Activated CD4-positive, alpha-beta T cell treated with anti-CD3 and anti-CD28 coated beads, Interleukin-2, amount 10 ng/mL, durations not matched to agents 7 days and 5 days (primary cell): Measurements from ENCODE around the gene KIF27. TPM values are rescaled to one million over a fixed set of nuclear protein-coding genes. Genes with fewer than 3 reads are reported as not detected.
A peak's percentile ranks its signal among the peaks of the same experiment; 100 is the strongest.
"Not testable (repeated sequence)": the region's sequence is repeated elsewhere in the genome, so short reads cannot be mapped to it uniquely, and the experiment has no call there.

Source experiments
- CTCF ChIA-PET: fragments of 350-600 bp; sonication (Branson Sonifier 250); formaldehyde crosslinking; loops from one replicate; lab custom pipeline; 2021; ENCODE audit warnings: antibody characterized with exemption; lab: Charles Lee
- POLR2A ChIA-PET: fragments of 350-600 bp; sonication (Branson Sonifier 250); formaldehyde crosslinking; loops from one replicate; lab custom pipeline; 2021; ENCODE audit warnings: antibody characterized with exemption; lab: Charles Lee
- DNase-seq: peaks from one replicate; pipeline ENCODE4 v3.0.0-alpha.2; 2020
- H3K27ac Mint-ChIP-seq: one replicate; pipeline ENCODE4 v1.8.0; 2021; ENCODE audit warnings: mild to moderate bottlenecking, moderate library complexity, mixed read lengths
- H3K27me3 Mint-ChIP-seq: one replicate; pipeline ENCODE4 v1.8.0; 2021; ENCODE audit warnings: mixed read lengths
- H3K36me3 Mint-ChIP-seq: one replicate; pipeline ENCODE4 v1.8.0; 2021; ENCODE audit warnings: low read depth, mixed read lengths
- H3K4me1 Mint-ChIP-seq: one replicate; pipeline ENCODE4 v1.8.0; 2021; ENCODE audit warnings: mixed read lengths
- H3K4me3 Mint-ChIP-seq: one replicate; pipeline ENCODE4 v1.8.0; 2021; ENCODE audit warnings: mild to moderate bottlenecking, moderate library complexity, mixed read lengths
- H3K9me3 Mint-ChIP-seq: one replicate; pipeline ENCODE4 v1.8.0; 2021; ENCODE audit warnings: mixed read lengths
- total RNA-seq, 2 experiments: library from RNA; stranded (reverse); gene quantifications; one replicate each; pipeline ENCODE4 v1.2.3, GENCODE V29; 2021

The KIF27 gene
- total RNA-seq, 2 experiments from 2014 or later: 3.2 to 3.8 TPM

DNA sequence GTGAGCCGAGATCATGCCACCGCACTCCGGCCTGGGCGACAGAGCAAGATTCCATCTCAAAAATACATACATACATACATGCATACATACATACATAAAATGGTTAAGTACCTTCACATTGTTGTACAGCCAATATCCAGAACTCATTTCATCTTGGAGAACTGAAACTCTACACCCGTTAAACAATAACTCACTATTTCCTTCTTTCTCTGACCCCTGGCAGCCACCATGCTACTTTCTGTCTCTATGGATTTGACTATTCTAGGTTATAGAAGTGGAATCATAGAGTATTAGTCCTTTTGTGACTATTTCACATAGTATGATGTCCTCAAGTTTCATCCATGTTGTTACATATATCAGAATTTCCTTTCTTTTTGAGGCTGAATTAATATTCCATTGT is 9.6 kb upstream of the KIF27 start:
- no peaks in the 10 kb centered on the region for H3K9me3 Mint-ChIP-seq
- no peaks in the 10 kb centered on the region for H3K27me3 Mint-ChIP-seq
- ChIA-PET POLR2A (no interaction called here), CTCF (interaction anchor here (1.9 kb wide), 1 partner anchor 9 kb away, joined by 7 read pairs; the partner anchor contains the start of gene KIF27)
- H3K4me1 Mint-ChIP-seq: peaks cover 12% of the 10 kb centered on the region
- no peaks in the 10 kb centered on the region for H3K36me3 Mint-ChIP-seq
- H3K4me3 Mint-ChIP-seq: no peak overlapping the region
- DNase-seq: no peak
- H3K27ac Mint-ChIP-seq: no peak overlapping the region

GRCh38 chr9:83927591-83927990 is 6.4 kb upstream of the KIF27 start:
- H3K36me3 Mint-ChIP-seq: no peaks in the 10 kb centered on the region
- POLR2A ChIA-PET: no interaction called here
- no peak overlapping the region for H3K4me3 Mint-ChIP-seq
- CTCF ChIA-PET: interaction anchor here (0.7 to 1.0 kb wide), 2 partner anchors 10 to 329 kb away, joined by 3 read pairs; no protein-coding TSS in a partner anchor
- peaks cover 12% of the 10 kb centered on the region for H3K4me1 Mint-ChIP-seq
- H3K27me3 Mint-ChIP-seq: no peaks in the 10 kb centered on the region
- no peaks in the 10 kb centered on the region for H3K9me3 Mint-ChIP-seq
- DNase-seq: no peak
- no peak overlapping the region for H3K27ac Mint-ChIP-seq

- ChIA-PET POLR2A (interaction anchor here (0.7 kb wide), 1 partner anchor 54 kb away, joined by 5 read pairs; no protein-coding TSS in a partner anchor), CTCF (interaction anchor here (0.5 to 2.7 kb wide), 12 partner anchors 10 to 399 kb away, joined by 3 to 7 read pairs (median 4); partner anchors contain the start of gene IDNK)
- Mint-ChIP-seq H3K4me1 (peaks cover 21% of the 10 kb centered on the region), H3K4me3 (peak overlapping the region; percentile 85), H3K27me3 (no peaks in the 10 kb centered on the region), H3K27ac (peak overlapping the region; percentile 94), H3K36me3 (peaks cover 2% of the 10 kb centered on the region), H3K9me3 (no peaks in the 10 kb centered on the region)
- DNase-seq: no peak
Observed at GRCh38 chr9:83920469-83920926, 734 bp downstream of the KIF27 start.

DNA sequence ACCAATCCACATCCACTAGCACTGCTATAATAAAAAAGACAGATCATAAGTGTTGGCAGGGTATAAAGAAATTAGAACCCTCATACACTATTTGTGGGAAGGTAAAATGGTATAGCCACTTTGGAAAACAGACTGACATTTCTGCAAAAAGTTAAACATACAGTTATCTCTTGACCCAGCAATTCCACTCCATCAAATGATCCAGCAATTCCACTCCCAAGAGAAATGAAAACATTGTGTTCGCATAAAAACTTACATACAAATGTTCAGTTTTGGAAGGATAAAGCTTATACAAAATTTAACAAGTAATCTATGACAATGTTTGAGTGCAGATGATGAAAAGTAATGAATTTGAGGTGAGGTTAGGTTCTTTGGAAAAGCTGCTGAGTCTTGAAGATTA is 2.1 kb downstream of the KIF27 start:
- no peaks in the 10 kb centered on the region for H3K9me3 Mint-ChIP-seq
- peaks cover 2% of the 10 kb centered on the region for H3K36me3 Mint-ChIP-seq
- DNase-seq: no peak
- ChIA-PET CTCF (no interaction called here), POLR2A (no interaction called here)
- H3K27ac Mint-ChIP-seq: no peak overlapping the region
- no peaks in the 10 kb centered on the region for H3K27me3 Mint-ChIP-seq
- no peak overlapping the region for H3K4me3 Mint-ChIP-seq
- H3K4me1 Mint-ChIP-seq: peaks cover 21% of the 10 kb centered on the region

DNA sequence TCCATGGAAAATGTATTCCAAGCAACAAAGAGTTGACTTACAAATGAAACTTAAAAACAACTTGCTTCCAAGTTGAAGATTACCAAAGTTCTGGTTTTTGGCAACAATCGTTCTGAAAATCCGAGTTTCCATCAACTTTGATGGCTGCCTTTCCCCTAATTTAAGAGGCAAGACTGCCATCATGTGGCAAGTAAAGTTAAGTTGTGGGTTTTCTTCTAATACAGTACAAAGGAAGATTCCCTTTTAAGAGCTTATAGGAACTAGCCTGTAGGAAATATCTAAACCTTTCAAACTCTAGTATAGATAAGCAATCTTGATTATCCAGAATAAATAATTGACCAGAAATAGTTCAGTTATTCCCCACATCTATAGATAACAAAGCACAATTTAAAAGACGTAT is 9.0 kb downstream of the KIF27 start:
- POLR2A ChIA-PET: interaction anchor here (0.6 kb wide), 1 partner anchor 293 kb away, joined by 3 read pairs; no protein-coding TSS in a partner anchor
- peak; percentile 38 for DNase-seq
- H3K4me3 Mint-ChIP-seq, CTCF ChIA-PET, H3K27me3 Mint-ChIP-seq, H3K36me3 Mint-ChIP-seq, H3K27ac Mint-ChIP-seq, H3K4me1 Mint-ChIP-seq, H3K9me3 Mint-ChIP-seq: not testable (repeated sequence)

GRCh38 chr9:83906144-83906543 is 15.1 kb downstream of the KIF27 start:
- Mint-ChIP-seq H3K36me3 (no peaks in the 10 kb centered on the region), H3K27me3 (no peaks in the 10 kb centered on the region), H3K4me3 (no peak overlapping the region), H3K27ac (no peak overlapping the region), H3K4me1 (no peaks in the 10 kb centered on the region), H3K9me3 (no peaks in the 10 kb centered on the region)
- no peak for DNase-seq
- ChIA-PET CTCF (no interaction called here), POLR2A (no interaction called here)

DNA sequence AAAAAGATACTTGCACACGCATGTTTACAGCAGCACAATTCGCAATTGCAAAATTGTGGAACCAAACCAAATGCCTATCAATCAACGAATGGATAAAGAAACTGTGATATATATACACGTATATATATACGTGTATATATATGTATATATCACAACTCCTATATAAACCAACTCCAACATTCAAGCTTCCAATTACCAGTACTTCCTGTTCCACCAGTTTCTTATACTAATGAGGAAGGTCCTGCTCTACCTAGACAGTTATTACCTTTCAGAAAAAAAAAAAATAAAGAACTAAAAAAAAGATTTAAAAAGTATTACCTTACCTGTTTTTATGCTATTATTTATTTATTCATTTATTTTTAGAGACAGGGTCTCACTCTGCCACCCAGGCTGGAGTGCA is 20.6 kb downstream of the KIF27 start:
- H3K27ac Mint-ChIP-seq, POLR2A ChIA-PET, H3K9me3 Mint-ChIP-seq, DNase-seq, H3K27me3 Mint-ChIP-seq, H3K36me3 Mint-ChIP-seq, H3K4me1 Mint-ChIP-seq, CTCF ChIA-PET, H3K4me3 Mint-ChIP-seq: not testable (repeated sequence)

DNA sequence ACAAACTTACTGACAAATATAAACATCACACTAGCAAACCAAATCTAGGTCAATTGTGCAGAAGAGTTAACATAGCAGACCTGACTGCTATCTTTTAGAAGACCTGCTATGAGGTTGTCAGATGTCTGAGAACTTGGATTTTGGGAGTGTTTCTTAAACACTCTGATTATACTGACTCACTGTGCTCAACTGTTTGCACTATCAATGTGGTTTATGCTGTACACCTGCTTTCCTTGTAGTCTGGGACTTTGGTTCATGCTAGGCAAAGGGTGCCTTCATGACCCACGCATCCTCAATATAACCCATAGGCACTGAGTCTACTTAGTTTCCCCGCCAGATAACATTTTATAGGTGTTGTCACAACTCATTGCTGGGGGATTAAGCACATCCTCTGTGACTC is 26.9 kb downstream of the KIF27 start:
- DNase-seq, POLR2A ChIA-PET, H3K4me3 Mint-ChIP-seq, H3K27ac Mint-ChIP-seq, H3K27me3 Mint-ChIP-seq, CTCF ChIA-PET, H3K9me3 Mint-ChIP-seq, H3K4me1 Mint-ChIP-seq, H3K36me3 Mint-ChIP-seq: not testable (repeated sequence)

- H3K36me3 Mint-ChIP-seq, H3K9me3 Mint-ChIP-seq, H3K4me3 Mint-ChIP-seq, CTCF ChIA-PET, H3K27me3 Mint-ChIP-seq, POLR2A ChIA-PET, DNase-seq, H3K4me1 Mint-ChIP-seq, H3K27ac Mint-ChIP-seq: not testable (repeated sequence)
Observed at GRCh38 chr9:83886498-83886897, 34.7 kb downstream of the KIF27 start.

- H3K4me3 Mint-ChIP-seq, H3K4me1 Mint-ChIP-seq, H3K9me3 Mint-ChIP-seq, POLR2A ChIA-PET, H3K27me3 Mint-ChIP-seq, DNase-seq, CTCF ChIA-PET, H3K27ac Mint-ChIP-seq, H3K36me3 Mint-ChIP-seq: not testable (repeated sequence)
Observed at GRCh38 chr9:83885559-83886240, 35.5 kb downstream of the KIF27 start.

DNA sequence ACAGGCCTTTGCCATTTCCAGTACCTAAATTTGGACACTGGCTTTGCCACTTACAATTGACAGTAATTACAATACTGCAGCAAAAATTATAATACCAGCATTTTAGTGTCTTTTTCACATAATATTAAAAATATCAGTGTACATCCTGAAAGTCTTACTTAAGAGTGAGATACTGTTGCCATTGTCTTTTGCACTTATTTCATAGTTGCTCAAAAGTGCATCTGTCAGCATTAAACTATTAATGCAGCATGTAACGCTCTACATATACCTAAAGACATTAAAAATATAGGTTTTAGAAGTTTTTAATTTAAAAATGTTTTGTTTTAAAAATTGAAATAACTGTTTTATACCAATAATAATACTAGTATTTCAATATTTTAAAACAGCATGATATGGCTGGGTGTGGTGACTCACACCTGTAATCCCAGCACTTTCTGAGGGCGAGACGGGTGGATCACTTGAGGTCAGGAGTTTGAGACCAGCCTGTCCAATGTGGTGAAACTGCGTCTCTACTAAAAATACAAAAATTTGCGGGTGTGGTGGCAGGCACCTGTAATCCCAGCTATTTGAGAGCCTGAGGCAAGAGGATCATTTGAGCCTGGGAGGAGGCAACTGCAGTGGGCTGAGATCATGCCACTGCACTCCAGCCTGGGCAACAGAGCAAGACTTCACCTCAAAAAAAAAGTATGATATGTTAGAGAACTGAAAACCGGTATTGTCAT is 39.4 kb downstream of the KIF27 start:
- H3K27me3 Mint-ChIP-seq, CTCF ChIA-PET, H3K4me3 Mint-ChIP-seq, DNase-seq, H3K4me1 Mint-ChIP-seq, POLR2A ChIA-PET, H3K27ac Mint-ChIP-seq, H3K9me3 Mint-ChIP-seq, H3K36me3 Mint-ChIP-seq: not testable (repeated sequence)

- DNase-seq, H3K4me1 Mint-ChIP-seq, H3K4me3 Mint-ChIP-seq, H3K27ac Mint-ChIP-seq, CTCF ChIA-PET, H3K27me3 Mint-ChIP-seq, POLR2A ChIA-PET, H3K36me3 Mint-ChIP-seq, H3K9me3 Mint-ChIP-seq: not testable (repeated sequence)
Observed at GRCh38 chr9:83875559-83875958, 45.7 kb downstream of the KIF27 start.

GRCh38 chr9:83849895-83850294 is 71.3 kb downstream of the KIF27 start:
- H3K27me3 Mint-ChIP-seq, H3K4me1 Mint-ChIP-seq, CTCF ChIA-PET, POLR2A ChIA-PET, H3K4me3 Mint-ChIP-seq, H3K27ac Mint-ChIP-seq, H3K36me3 Mint-ChIP-seq, DNase-seq, H3K9me3 Mint-ChIP-seq: not testable (repeated sequence)
